Activated naive CD4-positive, alpha-beta T cell treated with anti-CD3 and anti-CD28 coated beads, Interleukin-2, amount 50 U/mL, for 72 hours (primary cell): Measurements from ENCODE around the gene PSMB1. TPM values are rescaled to one million over a fixed set of nuclear protein-coding genes. Genes with fewer than 3 reads are reported as not detected.

Experiments used
- ATAC-seq, 2 donors: fragments of 150-1000 bp; cut with Tn5 transposase; 2 replicates each; pipeline ENCODE4 v1.10.0; 2021; ENCODE audit warnings: mild to moderate bottlenecking in 2 of 2, moderate library complexity in 2 of 2
- DNase-seq, 2 donors: peaks; one replicate each; pipeline ENCODE4 v3.0.0; 2021 to 2022; ENCODE audit warnings: low spot score in 2 of 2
- H3K27ac Mint-ChIP-seq, 2 donors: one replicate each; pipeline ENCODE4 v1.8.0; 2022; ENCODE audit warnings: mild to moderate bottlenecking in 2 of 2, mixed read lengths in 2 of 2
- H3K36me3 Mint-ChIP-seq, 2 donors: one replicate each; pipeline ENCODE4 v1.8.0; 2022; ENCODE audit warnings: mixed read lengths in 2 of 2
- H3K9me3 Mint-ChIP-seq, 2 donors: one replicate each; pipeline ENCODE4 v1.8.0; 2022; ENCODE audit warnings: mixed read lengths in 2 of 2
- total RNA-seq, 2 donors: library from RNA; stranded (reverse); gene quantifications; one replicate each; pipeline ENCODE4 v1.2.3, GENCODE V29; 2022

The PSMB1 gene
- total RNA-seq, 2 donors from 2014 or later = 206 to 223 TPM

- H3K27ac Mint-ChIP-seq = no peak overlapping the region
- H3K9me3 Mint-ChIP-seq = no peaks in the 10 kb centered on the region
- no peaks in the 10 kb centered on the region for H3K36me3 Mint-ChIP-seq
- ATAC-seq (no peak), DNase-seq (no peak)
Measured at GRCh38 chr6:170489836-170490235, 63.3 kb downstream of the PSMB1 start.

- H3K36me3 Mint-ChIP-seq = no peaks in the 10 kb centered on the region
- no peak overlapping the region for H3K27ac Mint-ChIP-seq
- ATAC-seq = no peak
- peaks cover 0 to under 1% of the 10 kb centered on the region in 2 donors for H3K9me3 Mint-ChIP-seq
- no peak for DNase-seq
Measured at GRCh38 chr6:170487707-170488329, 65.3 kb downstream of the PSMB1 start.

GRCh38 chr6:170485159-170485558, 67.9 kb downstream of the PSMB1 start:
- ATAC-seq = no peak

More at GRCh38 chr6:170485159-170485558, 67.9 kb downstream of the PSMB1 start:
- DNase-seq = no peak
- no peak overlapping the region for H3K27ac Mint-ChIP-seq
- H3K9me3 Mint-ChIP-seq = peaks cover 0 to 7% of the 10 kb centered on the region in 2 donors
- no peaks in the 10 kb centered on the region for H3K36me3 Mint-ChIP-seq

Other genes with a start within 250 kb of the PSMB1 start
- gene FAM120B, start 246.5 kb downstream of the PSMB1 start, total RNA-seq = 10 to 100 TPM; 14.1 to 25.9 TPM
- gene TBP, start 1.1 kb upstream of the PSMB1 start, total RNA-seq = 10 to 100 TPM; 24.2 to 26.2 TPM
- 100 to 1,000 TPM in 1 of 2 donors, 10 to 100 TPM in 1; 65.1 to 117 TPM for gene PDCD2, start 31.3 kb upstream of the PSMB1 start, total RNA-seq